HCT116 (cell line): Measurements from ENCODE around the gene HAGH. TPM values are rescaled to one million over a fixed set of nuclear protein-coding genes. Genes with fewer than 3 reads are reported as not detected.
"Not testable (repeated sequence)": the region's sequence is repeated elsewhere in the genome, so short reads cannot be mapped to it uniquely, and the experiment has no call there.

ENCODE experiments used
- ATAC-seq: fragments of 200-7000 bp; cut with Tn5 transposase; 2 replicates; pipeline ENCODE4 v1.9.1; 2020; ENCODE audit warnings: mild to moderate bottlenecking, moderate library complexity
- BruUV-seq: library from RNA; stranded (reverse); fragments of 400-500 nt; replicated peaks from 2 replicates; lab custom pipeline; 2021; lab: Mats Ljungman, UMichigan
- CTCF ChIA-PET: fragments of 300-600 bp; sonication (Branson Sonifier 250); formaldehyde crosslinking; loops from one replicate; lab custom pipeline; 2021; ENCODE audit warnings: antibody characterized with exemption; lab: Charles Lee
- POLR2A ChIA-PET: fragments of 300-600, 350-600 bp; sonication (Branson Sonifier 250); formaldehyde crosslinking; loops from one replicate; lab custom pipeline; 2021; ENCODE audit warnings: antibody characterized with exemption; lab: Charles Lee
- RAD21 ChIA-PET, 2 experiments: fragments of 300-600 bp; sonication (Branson Sonifier 250); formaldehyde crosslinking; loops; one replicate each; lab custom pipeline; 2023; ENCODE audit warnings: low total read pairs in 2 of 2; ENCODE audit not compliant: uncharacterized antibody in 2 of 2, unreplicated experiment in 2 of 2, low non-redundant PET in 1 of 2; lab: Charles Lee
- DNase-seq: peaks from one replicate; pipeline ENCODE4 v3.0.0-alpha.2; 2010; ENCODE audit warnings: low read depth, low spot score
- H2AFZ ChIP-seq: fragments of 200-600 bp; shearing (Covaris generic), sonication (generic); 2 replicates; pipeline ENCODE4 v1.6.1; 2017; ENCODE audit warnings: low read depth, mixed run types, mixed read lengths, antibody characterized with exemption, low read length; ENCODE audit not compliant: poor library complexity, severe bottlenecking
- H3K27ac ChIP-seq: 2 replicates; pipeline ENCODE4 v1.5.1; 2012; ENCODE audit warnings: low read depth, low read length
- H3K27me3 ChIP-seq: fragments of 200-600 bp; sonication (generic); 2 replicates; pipeline ENCODE4 v1.6.1; 2016; ENCODE audit warnings: mixed run types, low read length, mixed read lengths; ENCODE audit not compliant: insufficient read depth
- H3K36me3 ChIP-seq, 2 experiments: fragments of 200-500 bp in 1 of 2; fragments of 200-600 bp in 1 of 2; sonication (Bioruptor generic) in 1 of 2; sonication (generic) in 1 of 2; 2 replicates each; pipeline versions ENCODE4 v1.5.1 to v1.6.1; 2014 to 2016; ENCODE audit warnings: low read length in 2 of 2, inconsistent platforms in 1 of 2, mixed read lengths in 1 of 2, mixed run types in 1 of 2; ENCODE audit not compliant: insufficient read depth in 2 of 2, control insufficient read depth in 1 of 2
- H3K4me1 ChIP-seq, 2 experiments: fragments of 200-600 bp in 1 of 2; sonication (generic) in 1 of 2; 2 replicates each; pipeline versions ENCODE4 v1.5.1 to v1.6.1; 2012 to 2017; ENCODE audit warnings: low read length in 2 of 2, inconsistent platforms in 1 of 2, mild to moderate bottlenecking in 1 of 2, mixed read lengths in 1 of 2, mixed run types in 1 of 2, moderate library complexity in 1 of 2; ENCODE audit not compliant: insufficient read depth in 2 of 2, control insufficient read depth in 1 of 2
- H3K4me2 ChIP-seq: fragments of 200-600 bp; sonication (generic); 2 replicates; pipeline ENCODE4 v1.6.1; 2017; ENCODE audit warnings: mixed run types, low read length, mixed read lengths
- H3K4me3 ChIP-seq, 2 experiments: fragments of 200-600 bp in 1 of 2; sonication (generic) in 1 of 2; replicated peaks in 1 of 2; 2 replicates each; pipeline ENCODE4 v1.5.1; 2011 to 2016; ENCODE audit warnings: low read length in 2 of 2, control low read depth in 1 of 2, low read depth in 1 of 2, mild to moderate bottlenecking in 1 of 2, mixed read lengths in 1 of 2, mixed run types in 1 of 2
- H3K79me2 ChIP-seq: fragments of 200-600 bp; sonication (generic); 2 replicates; pipeline ENCODE4 v1.6.1; 2017; ENCODE audit warnings: mild to moderate bottlenecking, mixed run types, low read length, moderate library complexity, mixed read lengths; ENCODE audit not compliant: insufficient read depth
- H3K9ac ChIP-seq: fragments of 200-600 bp; sonication (generic); 2 replicates; pipeline ENCODE4 v1.6.1; 2016; ENCODE audit warnings: low read length, mixed read lengths
- H3K9me2 ChIP-seq: fragments of 200-600 bp; sonication (generic), shearing (Covaris generic); 2 replicates; pipeline ENCODE4 v1.6.1; 2017; ENCODE audit warnings: mixed run types, mild to moderate bottlenecking, moderate library complexity; ENCODE audit not compliant: insufficient read depth
- H3K9me3 ChIP-seq, 2 experiments: fragments of 200-500 bp in 1 of 2; fragments of 200-600 bp in 1 of 2; sonication (Bioruptor generic) in 1 of 2; sonication (generic) in 1 of 2; 2 replicates each; pipeline ENCODE4 v1.6.1; 2014 to 2017; ENCODE audit warnings: low read length in 2 of 2, mixed read lengths in 2 of 2, inconsistent platforms in 1 of 2, low read depth in 1 of 2, mild to moderate bottlenecking in 1 of 2, mixed run types in 1 of 2, moderate library complexity in 1 of 2; ENCODE audit not compliant: control insufficient read depth in 1 of 2, insufficient read depth in 1 of 2
- H4K20me1 ChIP-seq: fragments of 200-600 bp; sonication (generic), shearing (Covaris generic); 2 replicates; pipeline ENCODE4 v1.6.1; 2017; ENCODE audit warnings: mixed run types, mild to moderate bottlenecking, moderate library complexity; ENCODE audit not compliant: insufficient read depth
- CBX3 ChIP-seq: IDR thresholded peaks from 2 replicates; pipeline ENCODE4 v1.6.1; 2012; ENCODE audit warnings: low read depth
- EGR1 ChIP-seq: IDR thresholded peaks from 2 replicates; pipeline ENCODE4 v1.6.1; 2012; ENCODE audit warnings: low read depth
- EZH2phosphoT487 ChIP-seq: fragments of 200-600 bp; IDR thresholded peaks from 2 replicates; pipeline ENCODE4 v1.6.1; 2018; ENCODE audit warnings: antibody characterized with exemption, borderline replicate concordance
- POLR2AphosphoS5 ChIP-seq: IDR thresholded peaks from 2 replicates; pipeline ENCODE4 v1.6.1; 2011; ENCODE audit warnings: mild to moderate bottlenecking, low read depth, low read length, moderate library complexity
- TCF7L2 ChIP-seq: IDR thresholded peaks from 2 replicates; pipeline ENCODE4 v1.7.0; 2011; ENCODE audit warnings: borderline replicate concordance, inconsistent platforms; ENCODE audit not compliant: insufficient read depth, insufficient read length; ENCODE audit errors: extremely low read depth
- YY1 ChIP-seq: IDR thresholded peaks from 2 replicates; pipeline ENCODE4 v1.6.1; 2011; ENCODE audit warnings: low read length, low read depth, moderate library complexity, mild to moderate bottlenecking; ENCODE audit not compliant: insufficient replicate concordance; ENCODE audit errors: extremely low read depth
- ZFX ChIP-seq: fragments of 450-650 bp; IDR thresholded peaks from 2 replicates; pipeline ENCODE4 v1.6.1; 2017
- ZNF274 ChIP-seq: fragments of 200-500 bp; sonication (Bioruptor generic); IDR thresholded peaks from 2 replicates; pipeline ENCODE4 v1.6.1; 2014; ENCODE audit warnings: mild to moderate bottlenecking, low read depth, low read length, inconsistent platforms
- intact Hi-C: fragments of 100-400 bp; cut with micrococcal nuclease; formaldehyde crosslinking; loops from 2 replicates; pipeline ENCODE4 v1.10.0; 2022
- total RNA-seq: library from RNA; stranded (reverse); gene quantifications from one replicate; pipeline ENCODE4 v1.2.1, GENCODE V29; 2021; ENCODE audit not compliant: unreplicated experiment

HAGH gene
- total RNA-seq, 1 experiment from 2014 or later, result 39.1 TPM

DNA sequence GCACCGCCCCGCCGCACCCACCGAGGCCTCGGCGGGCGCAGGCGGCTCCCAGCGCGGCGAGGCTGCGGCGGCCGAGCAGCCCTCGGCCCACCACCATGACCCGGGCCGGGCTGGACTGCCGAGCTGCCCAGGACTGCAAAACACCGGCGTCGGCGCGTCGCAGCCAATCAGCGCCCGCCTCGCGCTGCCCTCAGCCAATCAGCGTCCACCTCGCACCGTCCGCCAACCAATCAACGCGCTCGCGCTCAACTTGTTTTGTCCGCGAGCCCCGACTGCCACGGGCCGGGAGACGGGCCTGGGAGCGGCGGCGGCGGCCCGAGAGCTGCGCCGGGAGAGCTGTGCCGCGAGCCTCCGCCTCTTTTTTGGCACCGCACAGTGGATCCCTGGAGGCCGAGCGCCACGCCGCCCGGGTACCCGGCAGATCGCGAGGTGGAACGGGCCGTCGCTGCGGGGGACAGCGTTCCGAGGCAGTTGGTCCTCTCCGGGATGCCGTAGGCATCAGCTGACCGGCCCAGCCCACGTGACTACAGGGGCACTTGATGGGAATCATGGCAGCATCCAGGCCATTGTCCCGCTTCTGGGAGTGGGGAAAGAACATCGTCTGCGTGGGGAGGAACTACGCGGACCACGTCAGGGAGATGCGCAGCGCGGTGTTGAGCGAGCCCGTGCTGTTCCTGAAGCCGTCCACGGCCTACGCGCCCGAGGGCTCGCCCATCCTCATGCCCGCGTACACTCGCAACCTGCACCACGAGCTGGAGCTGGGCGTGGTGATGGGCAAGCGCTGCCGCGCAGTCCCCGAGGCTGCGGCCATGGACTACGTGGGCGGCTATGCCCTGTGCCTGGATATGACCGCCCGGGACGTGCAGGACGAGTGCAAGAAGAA lies at the start of gene HAGH, which contains the start of gene FAHD1 (continued):
- peak; percentile 61 for TF ChIP-seq POLR2AphosphoS5
- TF ChIP-seq ZNF274, result no peak
- peak; percentile 87; the same call in 1 of the 2 replicates for TF ChIP-seq CBX3
- TF ChIP-seq YY1, result peak; percentile 96
- TF ChIP-seq EGR1, result peak; percentile 60; the same call in 1 of the 2 replicates

- ATAC-seq, H2AFZ ChIP-seq, H3K27me3 ChIP-seq, H3K4me3 ChIP-seq, H3K79me2 ChIP-seq, BruUV-seq, H3K9ac ChIP-seq, intact Hi-C loops, RAD21 ChIA-PET, H3K27ac ChIP-seq, H3K36me3 ChIP-seq, CTCF ChIA-PET, H3K4me2 ChIP-seq, H3K4me1 ChIP-seq, DNase-seq, H3K9me3 ChIP-seq, H4K20me1 ChIP-seq, H3K9me2 ChIP-seq: not testable (repeated sequence)
- POLR2A ChIA-PET, result interaction anchor here (0.8 kb wide), 1 partner anchor 47 kb away, joined by 3 read pairs; no protein-coding TSS in a partner anchor
These were observed 49.4 kb upstream of the HAGH start for GRCh38 chr16:1876066-1876465.

- no peak for DNase-seq
- Histone ChIP-seq H3K27ac (no peak overlapping the region), H3K9ac (no peak overlapping the region), H3K9me2 (no peaks in the 10 kb centered on the region), H3K4me2 (no peak overlapping the region), H3K27me3 (no peaks in the 10 kb centered on the region), H3K79me2 (no peaks in the 10 kb centered on the region), H4K20me1 (no peaks in the 10 kb centered on the region), H3K9me3 (no peaks in the 10 kb centered on the region)
- ChIA-PET RAD21 (no interaction called here), POLR2A (no interaction called here)
- no peak for ATAC-seq
- intact Hi-C loops, result no loop called here
- BruUV-seq, result no TSS peak
- TF ChIP-seq ZFX (no peak), EZH2phosphoT487 (no peak), TCF7L2 (no peak)
- TF ChIP-seq, all 23 proteins: peak for 0
- CTCF ChIA-PET, result interaction anchor here (0.9 kb wide), 2 partner anchors 11 to 49 kb away, joined by 3 to 4 read pairs; no protein-coding TSS in a partner anchor
- H3K36me3 ChIP-seq, result no peaks in the 10 kb centered on the region
- H3K4me1 ChIP-seq, result peaks cover 9 to 20% of the 10 kb centered on the region in 2 experiments
- H3K4me3 ChIP-seq, result no peak overlapping the region
- no peak overlapping the region for H2AFZ ChIP-seq
These were observed 48.2 kb upstream of the HAGH start for GRCh38 chr16:1874854-1875253.
